ENCODE measurements around the gene OBI1.

OBI1 gene

GRCh38 chr13:78594456-78594975, 64.4 kb downstream of the OBI1 start:
- no peak for DNase-seq (ENCODE audit: low read depth)
- no peak overlapping the region for H3K4me3 ChIP-seq (ENCODE audit: low read depth, low read length)

- H3K4me3 ChIP-seq (ENCODE audit: low read depth, low read length): no peak overlapping the region
- no peak for DNase-seq (ENCODE audit: low read depth)
Observed at GRCh38 chr13:78593652-78594455, 65.1 kb downstream of the OBI1 start.

DNA sequence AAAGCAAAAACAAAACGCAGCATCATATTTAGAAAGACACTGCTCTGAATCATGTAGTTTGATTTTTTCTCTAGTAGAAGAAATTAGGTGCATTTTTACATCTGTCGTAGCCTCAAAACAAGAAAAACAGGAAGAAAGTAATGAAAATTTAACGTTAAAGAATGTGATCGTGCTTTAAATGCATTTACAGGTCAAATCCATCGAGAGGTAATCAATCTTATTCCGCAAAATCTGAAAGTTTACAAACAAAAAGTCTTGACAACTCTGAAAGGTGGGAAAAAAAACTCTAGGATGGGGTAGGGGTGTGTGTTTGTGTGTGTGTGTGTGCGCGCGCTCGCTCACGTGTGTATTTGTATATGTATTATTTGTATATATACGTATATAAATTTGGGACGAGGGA, 65.8 kb downstream of the OBI1 start:
- H3K4me3 ChIP-seq (ENCODE audit: low read depth, low read length): no peak overlapping the region
- no peak for DNase-seq (ENCODE audit: low read depth)

DNA sequence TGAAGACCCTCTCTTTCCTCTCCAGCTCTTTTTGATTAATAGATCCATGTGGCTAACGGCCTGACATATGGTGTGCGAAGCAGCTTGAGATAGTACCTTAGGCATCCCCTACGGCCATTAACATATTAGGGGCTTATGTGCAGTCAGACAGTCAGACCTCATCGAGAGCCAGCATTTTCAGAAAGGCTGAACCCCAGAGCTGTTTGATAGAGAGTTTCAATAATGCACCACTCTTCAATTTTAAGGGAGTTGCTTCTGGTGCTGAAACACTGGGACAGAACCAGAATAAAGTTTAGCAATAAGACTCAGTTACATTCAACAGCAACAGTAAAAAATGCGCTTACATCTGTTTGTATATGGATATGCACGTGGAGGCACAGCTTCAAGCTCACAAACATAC, 66.4 kb downstream of the OBI1 start:
- DNase-seq (ENCODE audit: low read depth): no peak
- no peak overlapping the region for H3K4me3 ChIP-seq (ENCODE audit: low read depth, low read length)

DNA sequence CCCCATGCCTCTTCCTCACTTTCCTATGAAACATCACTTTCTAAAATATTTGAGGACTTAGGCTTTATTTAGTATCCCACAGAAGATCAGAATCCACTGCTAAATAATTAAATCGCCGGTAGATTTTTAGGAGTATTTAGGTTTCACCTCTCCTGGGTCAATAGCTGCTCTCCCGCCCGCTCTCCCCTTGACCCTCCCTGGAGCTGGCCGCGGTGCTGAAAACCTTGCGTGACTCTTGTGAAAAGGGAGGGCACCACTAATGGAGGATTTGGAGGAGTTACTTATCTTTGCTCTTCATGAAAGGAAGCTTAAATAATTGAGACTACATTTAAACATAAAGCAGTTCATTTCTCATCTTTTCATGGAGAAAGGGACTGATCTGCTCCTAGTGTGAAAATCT, 69.7 kb downstream of the OBI1 start:
- H3K4me3 ChIP-seq (ENCODE audit: low read depth, low read length): no peak overlapping the region
- no peak for DNase-seq (ENCODE audit: low read depth)

DNA sequence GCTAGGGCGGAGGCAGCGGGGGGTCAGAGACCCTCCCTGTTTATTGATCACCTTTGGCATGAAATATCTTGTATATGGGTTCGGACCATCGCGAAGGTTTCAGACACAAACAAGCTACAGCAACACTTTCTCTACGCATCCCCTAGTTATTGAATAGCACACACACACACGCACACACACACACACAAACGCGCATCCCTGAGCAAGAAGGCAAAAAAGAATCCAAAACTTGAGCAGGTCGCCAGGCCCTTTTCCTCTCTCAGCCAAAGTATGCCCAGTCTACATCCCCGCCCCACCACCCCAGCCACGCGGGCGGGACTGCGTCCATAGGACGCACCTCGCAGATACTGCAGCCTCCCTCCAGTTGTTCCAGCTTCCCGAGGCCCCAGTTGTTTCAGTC, 71.6 kb downstream of the OBI1 start:
- no peak for DNase-seq (ENCODE audit: low read depth)
- no peak overlapping the region for H3K4me3 ChIP-seq (ENCODE audit: low read depth, low read length)

GRCh38 chr13:78586706-78587105, 72.2 kb downstream of the OBI1 start:
- H3K4me3 ChIP-seq (ENCODE audit: low read depth, low read length): no peak overlapping the region
- DNase-seq (ENCODE audit: low read depth): no peak

DNA sequence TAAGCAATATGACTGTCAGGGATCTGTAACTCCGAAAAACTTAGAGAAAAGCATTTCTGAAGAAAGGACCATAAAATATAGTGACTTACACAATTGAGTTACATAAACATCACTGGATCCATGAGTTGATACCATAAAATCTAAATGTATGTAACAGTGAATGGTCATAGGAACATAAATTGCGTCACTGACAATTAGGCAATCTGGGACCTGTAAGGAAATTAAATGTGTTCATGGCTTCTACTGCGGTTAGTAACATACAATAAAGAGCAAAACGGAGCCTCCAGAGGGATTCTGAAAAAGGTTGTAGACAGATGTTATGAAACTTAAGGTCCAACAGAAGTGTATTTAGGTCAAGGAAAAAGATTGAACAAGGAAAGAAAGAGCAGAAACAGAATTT, 82.7 kb downstream of the OBI1 start:
- no peak overlapping the region for H3K4me3 ChIP-seq (ENCODE audit: low read depth, low read length)
- DNase-seq (ENCODE audit: low read depth): no peak

- DNase-seq (ENCODE audit: low read depth): no peak
- no peak overlapping the region for H3K4me3 ChIP-seq (ENCODE audit: low read depth, low read length)
Observed at GRCh38 chr13:78572459-78572858, 86.5 kb downstream of the OBI1 start.

DNA sequence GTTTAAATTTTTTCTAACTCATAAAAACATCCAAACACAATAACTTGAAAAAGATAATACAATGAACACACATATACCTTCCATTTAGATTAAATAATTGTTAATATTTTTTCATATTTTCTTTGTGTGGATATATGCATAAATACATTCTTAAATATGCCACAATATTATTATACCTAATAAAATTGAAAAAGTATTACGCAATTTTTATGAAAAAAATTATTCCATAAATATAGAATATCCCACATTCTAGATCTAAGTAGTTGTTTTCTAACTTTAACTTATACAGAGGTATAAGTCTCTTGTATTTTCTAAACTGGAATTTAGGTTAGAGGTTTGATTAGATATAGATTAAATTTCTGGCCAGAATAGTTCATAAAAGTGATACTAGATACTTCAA, 89.9 kb downstream of the OBI1 start:
- DNase-seq (ENCODE audit: low read depth): no peak

GRCh38 chr13:78566631-78567030, 92.3 kb downstream of the OBI1 start:
- DNase-seq (ENCODE audit: low read depth): no peak
- no peak overlapping the region for H3K4me3 ChIP-seq (ENCODE audit: low read depth, low read length)

More for the DNA sequence above, 89.9 kb downstream of the OBI1 start:
- H3K4me3 ChIP-seq (ENCODE audit: low read depth, low read length): no peak overlapping the region
